GM10248 (cell line): ENCODE data around the gene COG6.

ENCODE experiments used
- CTCF ChIA-PET: fragments of 300-600 bp; sonication (Branson Sonifier 250); formaldehyde crosslinking; extraction: SDS; loops from one replicate; lab custom pipeline; 2021; ENCODE audit warnings: antibody characterized with exemption; lab: Yijun Ruan, JAX
- POLR2A ChIA-PET: fragments of 350-650 bp; sonication (Branson Sonifier 250); formaldehyde crosslinking; extraction: SDS; loops from one replicate; lab custom pipeline; 2020; ENCODE audit warnings: antibody characterized with exemption; lab: Yijun Ruan, JAX
- DNase-seq: peaks from one replicate; pipeline ENCODE4 v3.0.0; 2012; ENCODE audit errors: extremely low spot score
- CTCF ChIP-seq: IDR thresholded peaks from 2 replicates; pipeline ENCODE4 v1.5.1; 2012; ENCODE audit warnings: mild to moderate bottlenecking, low read depth; ENCODE audit errors: extremely low read depth, missing control alignments, control extremely low read depth

COG6 gene

GRCh38 chr13:39646122-39646521 lies 9.3 kb upstream of the COG6 start:
- ChIA-PET CTCF (interaction anchor here (0.8 to 2.9 kb wide), 3 partner anchors 13 to 624 kb away, joined by 3 to 13 read pairs (median 3); no protein-coding TSS in a partner anchor), POLR2A (no interaction called here)
- TF ChIP-seq CTCF = no peak
- no peak for DNase-seq

GRCh38 chr13:39655041-39655568 lies 357 bp upstream of the COG6 start:
- ChIA-PET POLR2A (no interaction called here), CTCF (no interaction called here)
- TF ChIP-seq CTCF = no peak
- no peak for DNase-seq

- ChIA-PET POLR2A (no interaction called here), CTCF (interaction anchor here (1.0 to 1.3 kb wide), 2 partner anchors 9 to 40 kb away, joined by 5 to 6 read pairs; no protein-coding TSS in a partner anchor)
- DNase-seq = no peak
- TF ChIP-seq CTCF = no peak
Observed at GRCh38 chr13:39656325-39656677, 839 bp downstream of the COG6 start.

GRCh38 chr13:39663508-39663907 lies 8.0 kb downstream of the COG6 start:
- no peak for DNase-seq
- ChIA-PET CTCF (no interaction called here), POLR2A (no interaction called here)
- TF ChIP-seq CTCF = no peak

GRCh38 chr13:39663958-39664357 lies 8.5 kb downstream of the COG6 start:
- TF ChIP-seq CTCF = no peak
- DNase-seq = no peak
- ChIA-PET CTCF (no interaction called here), POLR2A (no interaction called here)

GRCh38 chr13:39665763-39666162 lies 10.3 kb downstream of the COG6 start:
- TF ChIP-seq CTCF = no peak
- ChIA-PET POLR2A (no interaction called here), CTCF (interaction anchor here (1.0 to 1.7 kb wide), 2 partner anchors 10 to 19 kb away, joined by 4 to 5 read pairs; no protein-coding TSS in a partner anchor)
- no peak for DNase-seq
